Upper lobe of left lung (tissue), 6 donors: ENCODE data around the gene CAPS. TPM values are rescaled to one million over a fixed set of nuclear protein-coding genes. Genes with fewer than 3 reads are reported as not detected.
A peak's percentile ranks its signal among the peaks of the same experiment; 100 is the strongest.

Source experiments
- ATAC-seq, 2 donors: fragments of 200-7000 bp; cut with Tn5 transposase; one replicate each; pipeline ENCODE4 v1.9.1; 2022; ENCODE audit warnings: mild to moderate bottlenecking in 2 of 2, moderate library complexity in 2 of 2; ENCODE audit not compliant: low FRiP score in 2 of 2
- DNase-seq, 2 donors: peaks; one replicate each; pipeline ENCODE4 v3.0.0-alpha.2; 2019 to 2020
- H3K27ac ChIP-seq, 4 donors: fragments of 200-600 bp; sonication (generic); one replicate each; pipeline ENCODE4 v1.5.1; 2016 to 2019
- H3K27me3 ChIP-seq, 4 donors: fragments of 200-600 bp; sonication (generic); one replicate each; pipeline ENCODE4 v1.5.1; 2017 to 2019
- H3K36me3 ChIP-seq, 4 donors: fragments of 200-600 bp; sonication (generic); one replicate each; pipeline ENCODE4 v1.5.1; 2016 to 2019
- H3K4me1 ChIP-seq, 4 donors: fragments of 200-600 bp; sonication (generic); one replicate each; pipeline ENCODE4 v1.5.1; 2018 to 2019
- H3K4me3 ChIP-seq, 4 donors: fragments of 200-600 bp; sonication (generic); one replicate each; pipeline ENCODE4 v1.5.1; 2017 to 2019; ENCODE audit warnings: mild to moderate bottlenecking in 2 of 4, moderate library complexity in 1 of 4
- H3K9me3 ChIP-seq, 4 donors: fragments of 200-600 bp; sonication (generic); one replicate each; pipeline ENCODE4 v1.5.1; 2018 to 2019
- EP300 ChIP-seq, 4 donors: sonication (generic); formaldehyde crosslinking; IDR thresholded peaks; one replicate each; pipeline ENCODE4 v1.5.1; 2017; ENCODE audit warnings: antibody characterized with exemption in 4 of 4, control low read depth in 2 of 4
- POLR2A ChIP-seq, 4 donors: fragments of 450-650 bp; IDR thresholded peaks; one replicate each; pipeline ENCODE4 v1.5.1; 2016 to 2017; ENCODE audit warnings: antibody characterized with exemption in 4 of 4, mild to moderate bottlenecking in 2 of 4
- POLR2AphosphoS5 ChIP-seq, 2 donors: sonication (generic); formaldehyde crosslinking; IDR thresholded peaks; one replicate each; pipeline ENCODE4 v1.5.1; 2017; ENCODE audit warnings: antibody characterized with exemption in 2 of 2
- WGBS, 2 donors: methylation state at CpG; one replicate each; pipeline ENCODE4 v1.1.5; 2017 to 2018; 5-methylcytosine and 5-hydroxymethylcytosine counted together
- total RNA-seq, 6 donors: library from RNA; depleted of rRNA in 4 of 6; stranded (reverse); fragments of >200 nt in 4 of 6; gene quantifications; one replicate each; pipeline versions ENCODE4 v1.1.0 to v1.2.1, GENCODE V29; 2016 to 2021
- TF ChIP-seq, protein P1 (sequence below), 6 experiments: fragments of 450-650 bp in 4 of 6; fragments of 200-600 bp in 2 of 6; sonication (generic) in 2 of 6; IDR thresholded peaks; one replicate each; pipeline ENCODE4 v1.5.1; 2016 to 2019; ENCODE audit warnings: antibody characterized with exemption in 6 of 6
- donor health status: DM: no; HTN: no; CAD: no; lungs with moderate emphysema.
- donor health status: DM: no; HTN: yes; CAD: no; lungs with severe emphysema.

CAPS gene
- total RNA-seq, 6 donors from 2014 or later = 20.6 to 414 (median 115) TPM

DNA sequence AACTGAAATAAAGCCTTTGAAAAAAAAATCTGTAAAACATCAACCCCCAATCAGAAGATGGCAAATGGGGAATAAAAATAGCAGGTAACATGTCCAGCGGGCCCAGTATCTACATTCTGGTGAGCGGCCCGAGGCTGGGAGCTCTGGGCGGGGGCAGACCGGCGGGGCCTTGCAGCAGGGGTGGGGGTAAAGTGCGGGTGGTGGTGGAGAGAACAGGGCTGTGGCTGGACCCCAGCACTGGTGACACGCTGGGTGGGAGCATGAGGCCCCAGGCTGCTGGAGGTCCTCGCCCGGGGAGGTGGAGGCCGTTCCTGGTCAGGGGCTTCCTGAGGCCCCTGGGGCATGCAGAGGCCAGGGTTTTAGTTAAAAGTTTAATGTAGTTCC is 1.7 kb downstream of the CAPS start:
- TF ChIP-seq POLR2A (IDR thresholded peaks at IDR 0.05) (no peak), EP300 (IDR thresholded peaks at IDR 0.05) (no peak), POLR2AphosphoS5 (IDR thresholded peaks at IDR 0.05) (no peak)
- TF ChIP-seq, protein P1, sequence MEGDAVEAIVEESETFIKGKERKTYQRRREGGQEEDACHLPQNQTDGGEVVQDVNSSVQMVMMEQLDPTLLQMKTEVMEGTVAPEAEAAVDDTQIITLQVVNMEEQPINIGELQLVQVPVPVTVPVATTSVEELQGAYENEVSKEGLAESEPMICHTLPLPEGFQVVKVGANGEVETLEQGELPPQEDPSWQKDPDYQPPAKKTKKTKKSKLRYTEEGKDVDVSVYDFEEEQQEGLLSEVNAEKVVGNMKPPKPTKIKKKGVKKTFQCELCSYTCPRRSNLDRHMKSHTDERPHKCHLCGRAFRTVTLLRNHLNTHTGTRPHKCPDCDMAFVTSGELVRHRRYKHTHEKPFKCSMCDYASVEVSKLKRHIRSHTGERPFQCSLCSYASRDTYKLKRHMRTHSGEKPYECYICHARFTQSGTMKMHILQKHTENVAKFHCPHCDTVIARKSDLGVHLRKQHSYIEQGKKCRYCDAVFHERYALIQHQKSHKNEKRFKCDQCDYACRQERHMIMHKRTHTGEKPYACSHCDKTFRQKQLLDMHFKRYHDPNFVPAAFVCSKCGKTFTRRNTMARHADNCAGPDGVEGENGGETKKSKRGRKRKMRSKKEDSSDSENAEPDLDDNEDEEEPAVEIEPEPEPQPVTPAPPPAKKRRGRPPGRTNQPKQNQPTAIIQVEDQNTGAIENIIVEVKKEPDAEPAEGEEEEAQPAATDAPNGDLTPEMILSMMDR (IDR thresholded peaks at IDR 0.05) = no peak
- H3K4me1 ChIP-seq = peaks cover 6 to 22% (median 20%) of the 10 kb centered on the region in 4 donors
- no peak overlapping the region for H3K27ac ChIP-seq
- peak overlapping the region in 1 of 4 donors; percentile 11 for H3K4me3 ChIP-seq
- H3K36me3 ChIP-seq = peaks cover 0 to 69% (median 54%) of the 10 kb centered on the region in 4 donors
- H3K27me3 ChIP-seq = no peaks in the 10 kb centered on the region
- ATAC-seq (no peak), DNase-seq (no peak)
- H3K9me3 ChIP-seq = no peaks in the 10 kb centered on the region
- WGBS, 2 donors = 85 to 88% methylated on average over 11 of the region's 11 CpGs

DNA sequence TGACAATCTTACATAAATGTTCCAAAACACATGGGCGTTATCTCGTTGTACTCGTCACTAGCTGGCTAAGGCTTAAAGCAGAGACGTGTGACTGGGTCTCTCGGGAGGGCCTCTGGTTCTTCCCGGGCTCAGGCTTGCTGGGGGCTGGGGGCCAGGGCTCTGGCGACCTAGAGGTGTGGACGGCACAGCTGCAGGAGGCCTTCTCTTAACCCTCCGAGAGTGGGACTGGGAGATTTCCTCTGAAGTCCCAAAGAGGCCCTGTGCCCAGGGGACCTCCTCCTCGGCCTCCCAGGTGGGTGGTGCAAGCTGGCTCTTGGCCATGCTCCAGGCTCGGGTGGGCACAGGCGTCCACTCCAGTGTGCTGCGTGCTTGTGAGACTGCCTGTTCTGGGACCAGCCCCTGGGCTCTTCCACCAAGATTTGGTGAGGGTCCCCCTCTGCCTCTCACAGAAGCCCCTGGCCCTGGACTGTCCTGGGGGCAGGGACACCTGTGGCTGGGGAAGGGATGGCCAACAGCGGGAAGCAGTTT is 2.2 kb downstream of the CAPS start:
- no peaks in the 10 kb centered on the region for H3K27me3 ChIP-seq
- ATAC-seq (peak in 1 of 2 donors; percentile 28), DNase-seq (peak in 1 of 2 donors; percentile 62)
- no peaks in the 10 kb centered on the region for H3K9me3 ChIP-seq
- H3K27ac ChIP-seq = no peak overlapping the region
- peaks cover 6 to 22% (median 20%) of the 10 kb centered on the region in 4 donors for H3K4me1 ChIP-seq
- H3K36me3 ChIP-seq = peaks cover 0 to 69% (median 59%) of the 10 kb centered on the region in 4 donors
- TF ChIP-seq, protein P1 (IDR thresholded peaks at IDR 0.05) = no peak
- TF ChIP-seq EP300 (IDR thresholded peaks at IDR 0.05) (no peak), POLR2AphosphoS5 (IDR thresholded peaks at IDR 0.05) (no peak), POLR2A (IDR thresholded peaks at IDR 0.05) (no peak)
- H3K4me3 ChIP-seq = no peak overlapping the region
- 68 to 81% methylated on average over 5 to 9 of the region's 14 CpGs for WGBS, 2 donors

DNA sequence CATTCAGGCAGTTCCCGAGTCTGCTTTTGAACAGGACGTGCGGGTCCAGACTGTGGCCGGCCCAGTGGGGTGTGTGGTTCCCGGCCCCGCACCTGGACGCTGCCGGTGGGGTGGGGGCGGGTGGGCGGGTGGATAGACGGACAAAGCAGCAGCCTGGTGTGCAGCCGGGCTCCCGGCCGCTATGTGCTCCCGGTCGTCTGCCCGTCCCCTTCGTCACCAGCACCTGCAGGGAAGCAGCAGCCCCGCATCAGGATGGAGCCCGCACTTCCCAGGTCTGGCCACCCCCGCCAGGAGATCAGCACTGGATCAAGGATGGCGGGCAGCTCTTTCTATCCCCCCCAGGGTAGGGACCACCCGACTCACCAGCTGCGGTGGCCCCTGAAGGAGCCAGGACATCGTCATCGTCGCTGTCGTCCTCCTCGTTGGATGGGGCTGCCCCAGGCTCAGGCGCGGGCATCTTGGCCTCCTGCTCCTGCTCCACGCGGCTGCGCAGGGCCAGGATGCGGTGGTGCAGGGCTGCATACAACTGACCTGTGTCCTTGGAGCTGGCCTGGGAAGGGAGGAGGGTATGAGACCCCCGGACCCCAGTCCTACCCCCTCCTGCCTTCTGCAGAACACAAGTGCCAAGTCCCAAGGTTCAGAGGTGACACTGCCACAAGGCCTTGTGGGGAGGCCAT is 3.5 kb downstream of the CAPS start:
- Histone ChIP-seq H3K4me3 (no peak overlapping the region), H3K27ac (no peak overlapping the region), H3K4me1 (peaks cover 6 to 22% (median 20%) of the 10 kb centered on the region in 4 donors), H3K9me3 (no peaks in the 10 kb centered on the region), H3K27me3 (no peaks in the 10 kb centered on the region), H3K36me3 (peaks cover 9 to 80% (median 71%) of the 10 kb centered on the region in 4 donors)
- peak in 1 of 2 donors; percentile 69 for DNase-seq
- ATAC-seq = no peak
- WGBS, 2 donors = 93 to 96% methylated on average over 29 to 31 of the region's 36 CpGs
- TF ChIP-seq POLR2AphosphoS5 (IDR thresholded peaks at IDR 0.05) = no peak
- TF ChIP-seq, protein P1 (IDR thresholded peaks at IDR 0.05) = no peak

DNA sequence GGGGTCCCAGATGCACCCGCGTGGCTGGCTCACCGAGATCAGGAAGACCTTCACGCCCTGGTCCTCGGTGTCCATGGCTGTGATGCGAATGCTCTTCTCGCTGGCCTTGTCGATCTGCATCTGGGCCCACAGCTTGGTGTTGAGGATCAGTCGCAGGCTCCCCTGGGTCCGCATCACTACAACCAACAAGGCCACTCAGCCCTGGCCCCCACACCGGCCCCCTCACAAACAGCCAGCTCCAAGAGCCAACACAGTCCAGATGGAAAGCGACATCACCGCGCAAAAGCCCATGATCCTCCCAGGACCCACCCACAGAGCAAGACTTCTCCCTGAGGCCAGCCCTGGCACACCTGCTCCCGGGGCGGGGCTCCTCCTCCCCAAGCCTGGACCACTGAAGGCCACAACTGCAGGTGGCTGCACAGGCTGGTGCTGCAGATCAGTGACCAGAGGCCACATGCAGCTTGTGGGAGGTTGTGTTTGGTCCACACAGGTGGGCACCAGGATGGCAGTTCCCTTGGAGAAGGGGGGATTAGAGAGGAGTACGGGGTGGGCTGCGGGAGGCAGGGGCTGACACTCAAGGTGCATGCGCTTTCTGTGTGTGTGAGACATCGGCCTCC is 4.5 kb downstream of the CAPS start:
- no peaks in the 10 kb centered on the region for H3K27me3 ChIP-seq
- no peak for DNase-seq
- H3K4me1 ChIP-seq = peaks cover 6 to 21% (median 20%) of the 10 kb centered on the region in 4 donors
- no peak overlapping the region for H3K4me3 ChIP-seq
- H3K36me3 ChIP-seq = peaks cover 19 to 90% (median 81%) of the 10 kb centered on the region in 4 donors
- H3K27ac ChIP-seq = no peak overlapping the region
- no peaks in the 10 kb centered on the region for H3K9me3 ChIP-seq
- 99 to 100% methylated on average over 3 to 17 of the region's 20 CpGs for WGBS, 2 donors
- no peak for ATAC-seq
- TF ChIP-seq POLR2AphosphoS5 (IDR thresholded peaks at IDR 0.05) = no peak
- TF ChIP-seq, protein P1 (IDR thresholded peaks at IDR 0.05) = no peak
- no peak for TF ChIP-seq EP300 (IDR thresholded peaks at IDR 0.05)
- TF ChIP-seq POLR2A (IDR thresholded peaks at IDR 0.05) = no peak
